Neural progenitor cell (in vitro differentiated cells): ENCODE results near the gene MCL1.

Experiments
- CTCF ChIP-seq: fragments of 200-600 bp; sonication (generic); IDR thresholded peaks from 2 replicates; pipeline ENCODE4 v1.5.1; 2017; ENCODE audit warnings: antibody characterized with exemption, mild to moderate bottlenecking
- EZH2 ChIP-seq: fragments of 200-600 bp; sonication (generic); IDR thresholded peaks from 2 replicates; pipeline ENCODE4 v1.6.1; 2017; ENCODE audit warnings: antibody characterized with exemption, mild to moderate bottlenecking, moderate library complexity
- EZH2phosphoT487 ChIP-seq: fragments of 200-600 bp; sonication (generic); IDR thresholded peaks from 2 replicates; pipeline ENCODE4 v1.6.1; 2017; ENCODE audit warnings: antibody characterized with exemption

- no peak for TF ChIP-seq CTCF
- no peak for TF ChIP-seq EZH2
- TF ChIP-seq EZH2phosphoT487 = no peak
Measured at GRCh38 chr1:150530491-150531159, 48.8 kb downstream of the MCL1 start.
